CD4-positive, alpha-beta T cell treated with Interleukin-12 subunit alpha and Interleukin-12 subunit beta, for 1 hour (primary cell): ENCODE data around the gene YPEL3.
"Not testable (repeated sequence)": the region's sequence is repeated elsewhere in the genome, so short reads cannot be mapped to it uniquely, and the experiment has no call there.

Experiments used
- DNase-seq: peaks from one replicate; pipeline ENCODE4 v3.0.0-alpha.2; 2020

YPEL3 gene

GRCh38 chr16:30116291-30117207 is 20.5 kb upstream of the YPEL3 start:
- DNase-seq: no peak

GRCh38 chr16:30115238-30115637 is 19.2 kb upstream of the YPEL3 start:
- peak; percentile 42 for DNase-seq

GRCh38 chr16:30114833-30115232 is 18.8 kb upstream of the YPEL3 start:
- DNase-seq: not testable (repeated sequence)

GRCh38 chr16:30114411-30114810 is 18.4 kb upstream of the YPEL3 start:
- DNase-seq: no peak

GRCh38 chr16:30113711-30114333 is 17.8 kb upstream of the YPEL3 start:
- no peak for DNase-seq

- no peak for DNase-seq
These were observed 17.2 kb upstream of the YPEL3 start, which contains the start of gene GDPD3 for GRCh38 chr16:30113031-30113710. GDPD3 (minus strand) TSS chr16:30113537; CDS start chr16:30113478, 59 bp downstream.

- DNase-seq: peak; percentile 62
These were observed 16.4 kb upstream of the YPEL3 start for GRCh38 chr16:30112197-30113030.

GRCh38 chr16:30110661-30111060 is 14.6 kb upstream of the YPEL3 start:
- no peak for DNase-seq

GRCh38 chr16:30108059-30108850 is 12.2 kb upstream of the YPEL3 start:
- DNase-seq: no peak

- DNase-seq: no peak
These were observed 8.5 kb upstream of the YPEL3 start for GRCh38 chr16:30104492-30104891.

GRCh38 chr16:30104090-30104489 is 8.1 kb upstream of the YPEL3 start:
- DNase-seq: no peak

- DNase-seq: peak; percentile 28
These were observed 1.0 kb upstream of the YPEL3 start for GRCh38 chr16:30096862-30097563.

- DNase-seq: peak; percentile 17
These were observed 591 bp downstream of the YPEL3 start for GRCh38 chr16:30095166-30096078.

- no peak for DNase-seq
These were observed 1.4 kb downstream of the YPEL3 start for GRCh38 chr16:30094541-30095165.

GRCh38 chr16:30092373-30093010 is 3.5 kb downstream of the YPEL3 start:
- peak; percentile 80 for DNase-seq

GRCh38 chr16:30091474-30092372 is 4.3 kb downstream of the YPEL3 start, which contains the start of gene TBX6:
TBX6 (minus strand) TSS chr16:30091924; CDS start chr16:30091193, 731 bp downstream.
- peak; percentile 94 for DNase-seq

GRCh38 chr16:30090610-30091331 is 5.2 kb downstream of the YPEL3 start:
- DNase-seq: no peak
